Measurements from ENCODE around the gene SYF2.
"Not testable (repeated sequence)": the region's sequence is repeated elsewhere in the genome, so short reads cannot be mapped to it uniquely, and the experiment has no call there.

DNA sequence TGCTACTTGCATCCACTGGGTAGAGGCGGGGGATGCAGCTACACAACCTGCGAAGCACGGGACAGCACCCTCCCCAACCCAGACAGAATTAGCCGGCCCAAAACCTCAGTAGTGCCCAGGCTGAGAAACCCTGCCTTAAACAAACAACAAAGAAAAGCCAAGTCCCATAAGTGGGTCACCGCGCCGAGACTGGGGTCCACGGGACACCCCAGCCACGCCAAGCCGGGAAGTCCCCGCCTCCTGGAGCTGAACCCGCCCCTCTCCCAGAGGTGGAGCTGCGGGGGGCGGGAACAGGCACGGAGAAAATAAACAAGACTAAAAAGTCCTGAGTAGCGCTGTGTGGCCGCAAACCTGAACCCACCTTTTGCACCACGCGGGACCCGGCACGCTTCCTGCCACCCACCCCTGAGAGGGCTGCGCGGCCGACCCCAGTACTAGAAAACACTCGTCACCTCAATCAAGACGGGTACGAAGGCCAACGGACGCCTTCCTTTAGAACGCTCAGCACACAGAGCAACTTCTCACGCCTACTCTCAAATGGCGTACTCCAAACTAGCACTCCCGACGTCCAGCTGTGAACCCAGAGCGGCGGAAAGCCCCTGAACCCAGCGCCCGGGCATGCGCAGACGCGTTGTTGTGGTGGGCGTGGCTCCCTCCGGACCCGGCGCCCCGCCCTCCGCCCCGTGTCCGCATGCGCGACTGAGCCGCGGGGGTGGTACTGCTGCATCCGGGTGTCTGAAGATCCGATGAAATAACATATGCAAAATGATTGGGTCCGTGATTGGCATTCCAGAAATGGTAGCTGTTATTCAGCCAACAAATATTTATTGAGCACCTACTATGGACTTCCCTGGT lies 35.2 kb upstream of the SYF2 start:
- TF ChIP-seq, protein P1, sequence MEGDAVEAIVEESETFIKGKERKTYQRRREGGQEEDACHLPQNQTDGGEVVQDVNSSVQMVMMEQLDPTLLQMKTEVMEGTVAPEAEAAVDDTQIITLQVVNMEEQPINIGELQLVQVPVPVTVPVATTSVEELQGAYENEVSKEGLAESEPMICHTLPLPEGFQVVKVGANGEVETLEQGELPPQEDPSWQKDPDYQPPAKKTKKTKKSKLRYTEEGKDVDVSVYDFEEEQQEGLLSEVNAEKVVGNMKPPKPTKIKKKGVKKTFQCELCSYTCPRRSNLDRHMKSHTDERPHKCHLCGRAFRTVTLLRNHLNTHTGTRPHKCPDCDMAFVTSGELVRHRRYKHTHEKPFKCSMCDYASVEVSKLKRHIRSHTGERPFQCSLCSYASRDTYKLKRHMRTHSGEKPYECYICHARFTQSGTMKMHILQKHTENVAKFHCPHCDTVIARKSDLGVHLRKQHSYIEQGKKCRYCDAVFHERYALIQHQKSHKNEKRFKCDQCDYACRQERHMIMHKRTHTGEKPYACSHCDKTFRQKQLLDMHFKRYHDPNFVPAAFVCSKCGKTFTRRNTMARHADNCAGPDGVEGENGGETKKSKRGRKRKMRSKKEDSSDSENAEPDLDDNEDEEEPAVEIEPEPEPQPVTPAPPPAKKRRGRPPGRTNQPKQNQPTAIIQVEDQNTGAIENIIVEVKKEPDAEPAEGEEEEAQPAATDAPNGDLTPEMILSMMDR (IDR thresholded peaks at IDR 0.05; ENCODE audit: insufficient read depth, low read length): not testable (repeated sequence)
- not testable (repeated sequence) for TF ChIP-seq POLR2AphosphoS5 (IDR thresholded peaks at IDR 0.05; ENCODE audit: low read depth)

Measured in HL-60 (cell line).